Activated naive CD4-positive, alpha-beta T cell treated with anti-CD3 and anti-CD28 coated beads, Interleukin-2, amount 50 U/mL, for 24 hours (primary cell): ENCODE data around the gene CNN2.

Experiments used
- H3K27ac Mint-ChIP-seq: one replicate; pipeline ENCODE4 v1.8.0; 2021; ENCODE audit warnings: mild to moderate bottlenecking, mixed read lengths
- H3K27me3 Mint-ChIP-seq: one replicate; pipeline ENCODE4 v1.8.0; 2021; ENCODE audit warnings: mixed read lengths
- H3K36me3 Mint-ChIP-seq: one replicate; pipeline ENCODE4 v1.8.0; 2021; ENCODE audit warnings: mixed read lengths
- H3K4me1 Mint-ChIP-seq: one replicate; pipeline ENCODE4 v1.8.0; 2021; ENCODE audit warnings: mixed read lengths
- H3K4me3 Mint-ChIP-seq: one replicate; pipeline ENCODE4 v1.8.0; 2021; ENCODE audit warnings: mild to moderate bottlenecking, mixed read lengths
- H3K9me3 Mint-ChIP-seq: one replicate; pipeline ENCODE4 v1.8.0; 2021; ENCODE audit warnings: mixed read lengths

CNN2 gene

DNA sequence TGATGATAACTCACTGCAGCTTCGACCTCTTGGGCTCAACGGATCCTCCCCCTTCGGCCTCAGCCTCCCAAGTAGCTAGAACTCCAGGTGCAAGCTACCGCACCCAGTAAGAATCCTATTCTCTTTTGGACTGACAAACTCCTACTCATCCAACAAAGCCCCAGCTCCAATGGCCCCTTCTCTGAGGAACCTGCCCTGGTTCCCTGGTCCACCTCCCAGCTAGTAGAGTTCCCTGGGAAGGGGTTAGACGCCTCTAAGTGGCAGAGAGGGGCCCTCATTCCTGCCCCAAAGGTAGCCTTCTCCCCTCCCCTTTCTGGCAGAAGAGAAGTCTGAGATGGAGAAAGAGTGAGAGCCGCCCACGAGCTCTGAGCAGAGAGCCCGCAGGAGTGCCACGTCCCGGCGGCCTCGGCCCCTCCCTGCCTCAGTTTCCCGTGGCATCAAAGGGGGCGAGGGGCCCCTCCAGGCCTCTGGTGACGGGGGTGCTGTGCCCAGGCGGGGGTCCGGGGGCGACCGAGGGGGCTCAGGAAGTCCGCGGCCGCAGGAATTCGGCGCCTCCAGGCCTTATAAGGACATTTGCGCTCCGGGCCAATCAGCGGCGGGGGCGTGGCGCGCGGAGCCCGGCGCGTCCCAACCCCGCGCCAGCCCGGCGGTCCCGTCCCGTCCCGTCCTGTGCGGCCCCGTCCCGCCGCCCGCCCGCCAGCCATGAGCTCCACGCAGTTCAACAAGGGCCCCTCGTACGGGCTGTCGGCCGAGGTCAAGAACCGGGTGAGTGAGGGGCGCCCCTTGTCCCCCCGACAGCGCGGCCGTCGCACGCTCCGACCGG, at the start of gene CNN2:
Gene CNN2 (plus strand): TSS at position 649 of the 823 bp plus-strand sequence. CDS start 54 bp downstream, at position 703.
- Mint-ChIP-seq H3K4me3 (peak within 1 kb of the TSS; percentile 92), H3K9me3 (no peaks in the 10 kb centered on the region), H3K27ac (peak within 1 kb of the TSS; percentile 89), H3K4me1 (peaks cover 27% of the 10 kb centered on the region), H3K27me3 (no peaks in the 10 kb centered on the region), H3K36me3 (peaks cover 2% of the 10 kb centered on the region)

DNA sequence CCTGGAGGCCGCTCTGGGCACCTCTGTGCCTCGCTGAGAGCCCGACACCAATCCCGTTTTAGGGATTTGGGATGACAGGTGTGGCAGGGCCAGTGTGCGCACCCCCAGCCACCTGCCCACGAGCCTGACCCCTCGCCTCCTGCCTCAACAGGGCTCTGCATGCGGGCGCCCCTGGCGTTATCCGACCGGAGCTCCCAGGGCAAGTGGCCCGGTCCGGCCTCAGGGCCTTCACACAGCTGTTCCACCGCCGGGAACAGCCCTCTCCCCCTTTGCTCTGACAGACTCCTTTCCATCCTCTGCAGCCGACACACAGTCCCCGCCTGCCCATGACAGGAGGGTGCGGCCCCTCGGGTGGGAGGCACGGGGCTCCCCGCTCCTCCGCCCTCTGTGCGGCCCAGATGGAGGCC, 49.3 kb upstream of the CNN2 start:
- Mint-ChIP-seq H3K4me3 (no peak overlapping the region), H3K4me1 (no peaks in the 10 kb centered on the region), H3K27me3 (no peaks in the 10 kb centered on the region)

DNA sequence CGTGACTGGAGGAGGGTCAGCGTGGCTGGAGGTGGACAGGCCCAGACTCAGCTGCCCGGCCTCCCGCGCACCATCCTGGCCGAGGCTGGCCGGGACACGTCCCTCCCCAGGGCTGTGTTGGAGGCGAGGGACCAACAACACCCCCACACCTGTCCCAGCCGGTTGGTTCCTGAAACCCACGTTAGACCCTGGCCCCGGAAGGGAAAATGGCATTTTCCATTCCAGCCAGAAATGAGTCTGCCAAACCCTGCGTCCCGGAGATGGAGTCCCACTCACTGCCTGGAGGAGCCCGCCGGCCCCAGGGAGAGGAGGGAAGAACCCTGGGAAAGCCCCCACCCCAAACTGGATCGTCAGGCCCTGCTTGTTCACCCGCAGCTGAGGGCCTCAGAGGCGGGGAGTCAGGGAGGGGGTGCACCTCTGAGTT, 47.1 kb upstream of the CNN2 start:
- Mint-ChIP-seq H3K27me3 (no peaks in the 10 kb centered on the region), H3K36me3 (no peaks in the 10 kb centered on the region), H3K4me3 (no peak overlapping the region), H3K4me1 (no peaks in the 10 kb centered on the region), H3K27ac (no peak overlapping the region), H3K9me3 (no peaks in the 10 kb centered on the region)

More for the DNA sequence above, 49.3 kb upstream of the CNN2 start:
- H3K36me3 Mint-ChIP-seq: peaks cover 3% of the 10 kb centered on the region
- no peak overlapping the region for H3K27ac Mint-ChIP-seq
- no peaks in the 10 kb centered on the region for H3K9me3 Mint-ChIP-seq

DNA sequence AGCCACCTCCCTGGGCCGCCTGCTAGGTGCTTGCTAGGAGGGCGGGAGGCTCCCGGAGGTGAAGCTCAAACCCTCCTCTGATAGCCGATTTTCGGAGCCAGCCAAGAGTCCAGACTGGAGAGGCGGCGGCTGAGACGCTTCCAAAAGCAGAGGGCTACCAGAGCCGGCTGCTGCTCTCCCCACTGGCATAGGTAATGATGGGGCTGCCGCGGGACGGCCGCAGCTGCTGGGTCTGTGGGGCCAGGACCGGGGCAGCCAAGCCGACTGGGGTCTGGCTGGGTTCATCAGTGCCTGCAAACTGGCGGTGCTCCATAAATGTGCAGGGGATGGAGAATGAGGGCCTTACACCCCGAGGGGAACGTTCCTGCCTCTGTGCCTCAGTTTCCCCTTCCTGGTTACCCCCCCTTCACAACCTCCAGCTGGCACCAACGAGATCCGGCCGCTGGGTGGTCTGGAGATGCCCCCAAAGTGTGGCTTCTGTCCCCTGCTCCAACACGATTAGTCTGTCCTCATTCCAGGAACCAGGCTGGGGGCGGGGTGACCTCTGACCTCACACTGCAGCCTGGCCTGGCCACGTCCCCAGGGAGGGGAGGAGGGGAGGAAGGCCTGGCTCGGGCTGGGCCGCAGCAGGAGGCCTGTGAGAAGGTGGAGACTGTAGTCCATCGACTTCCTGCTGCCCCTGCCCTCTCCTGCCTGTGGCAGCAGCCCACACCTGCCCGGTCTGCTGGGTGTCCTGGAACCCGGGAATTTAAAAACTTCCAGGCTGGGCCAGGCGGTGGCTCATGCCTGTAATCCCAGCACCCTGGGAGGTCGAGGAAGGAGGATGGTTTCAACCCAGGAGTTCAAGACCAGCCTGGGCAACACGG, 46.0 kb upstream of the CNN2 start:
- Mint-ChIP-seq H3K27ac (no peak overlapping the region), H3K9me3 (no peaks in the 10 kb centered on the region), H3K4me1 (peaks cover 5% of the 10 kb centered on the region), H3K27me3 (no peaks in the 10 kb centered on the region), H3K4me3 (no peak overlapping the region), H3K36me3 (no peaks in the 10 kb centered on the region)

GRCh38 chr19:982567-983170, 43.7 kb upstream of the CNN2 start:
- Mint-ChIP-seq H3K9me3 (no peaks in the 10 kb centered on the region), H3K36me3 (no peaks in the 10 kb centered on the region), H3K4me1 (peaks cover 9% of the 10 kb centered on the region), H3K4me3 (peak overlapping the region; percentile 65), H3K27ac (no peak overlapping the region), H3K27me3 (no peaks in the 10 kb centered on the region)

GRCh38 chr19:984165-984967, 42.0 kb upstream of the CNN2 start, which contains the start of gene WDR18:
Gene WDR18, plus strand, starts transcription at chr19:984345. Its CDS starts 9 bp downstream, at chr19:984354.
- H3K27me3 Mint-ChIP-seq: no peaks in the 10 kb centered on the region
- H3K9me3 Mint-ChIP-seq: no peaks in the 10 kb centered on the region
- peaks cover 13% of the 10 kb centered on the region for H3K4me1 Mint-ChIP-seq
- peaks cover 2% of the 10 kb centered on the region for H3K36me3 Mint-ChIP-seq
- peak within 1 kb of the TSS; percentile 96 for H3K27ac Mint-ChIP-seq
- peak within 1 kb of the TSS; percentile 95 for H3K4me3 Mint-ChIP-seq

DNA sequence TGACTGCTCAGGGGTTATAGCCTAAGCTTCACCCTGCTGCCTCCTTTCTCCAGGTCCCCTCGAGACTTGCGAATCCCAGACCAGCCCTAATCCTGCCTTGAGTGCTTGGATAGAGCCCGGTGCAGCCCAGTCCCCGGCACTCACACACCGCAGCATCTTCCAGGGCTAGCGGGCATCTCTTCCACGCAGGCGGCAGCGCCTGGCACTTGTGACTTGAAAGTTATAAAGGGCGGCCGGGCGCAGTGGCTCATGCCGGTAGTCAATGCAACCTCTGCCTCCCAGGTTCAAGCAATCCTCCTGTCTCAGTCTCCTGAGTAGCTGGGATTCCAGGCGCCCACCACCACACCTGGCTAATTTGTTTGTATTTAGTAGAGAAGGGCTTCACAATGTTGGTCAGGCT, 40.3 kb upstream of the CNN2 start:
- Mint-ChIP-seq H3K9me3 (no peaks in the 10 kb centered on the region), H3K36me3 (peaks cover 2% of the 10 kb centered on the region), H3K27me3 (no peaks in the 10 kb centered on the region), H3K4me3 (peak overlapping the region; percentile 95), H3K4me1 (peaks cover 13% of the 10 kb centered on the region), H3K27ac (no peak overlapping the region)

DNA sequence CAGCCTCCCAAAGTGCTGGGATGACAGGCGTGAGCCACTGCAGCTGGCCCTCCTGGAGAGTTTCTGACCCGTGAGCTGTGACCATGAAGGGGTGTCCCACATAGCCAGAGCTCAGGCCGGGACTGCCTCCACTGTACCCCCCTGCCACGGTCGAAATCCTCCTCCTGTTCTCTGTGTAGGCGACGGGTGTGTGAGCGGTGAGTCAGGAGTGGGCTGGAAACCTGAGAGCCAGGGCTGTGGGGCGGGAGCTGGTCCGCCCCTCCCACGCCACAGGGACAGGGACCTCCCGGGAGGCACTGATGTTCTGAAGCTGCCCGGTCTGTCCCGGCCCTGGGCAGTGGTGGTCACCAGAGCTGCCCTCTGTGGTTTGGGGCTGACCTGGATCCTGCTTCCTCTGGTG, 38.3 kb upstream of the CNN2 start:
- Mint-ChIP-seq H3K27ac (no peak overlapping the region), H3K27me3 (no peaks in the 10 kb centered on the region), H3K36me3 (peaks cover 4% of the 10 kb centered on the region), H3K4me3 (no peak overlapping the region), H3K9me3 (no peaks in the 10 kb centered on the region), H3K4me1 (peaks cover 13% of the 10 kb centered on the region)

GRCh38 chr19:988510-988909, 37.9 kb upstream of the CNN2 start:
- H3K27me3 Mint-ChIP-seq: no peaks in the 10 kb centered on the region
- no peaks in the 10 kb centered on the region for H3K9me3 Mint-ChIP-seq
- H3K27ac Mint-ChIP-seq: no peak overlapping the region
- H3K4me1 Mint-ChIP-seq: peaks cover 13% of the 10 kb centered on the region
- H3K36me3 Mint-ChIP-seq: peaks cover 4% of the 10 kb centered on the region
- H3K4me3 Mint-ChIP-seq: no peak overlapping the region

- peaks cover 13% of the 10 kb centered on the region for H3K4me1 Mint-ChIP-seq
- H3K27ac Mint-ChIP-seq: no peak overlapping the region
- H3K9me3 Mint-ChIP-seq: no peaks in the 10 kb centered on the region
- H3K27me3 Mint-ChIP-seq: no peaks in the 10 kb centered on the region
- no peak overlapping the region for H3K4me3 Mint-ChIP-seq
- peaks cover 4% of the 10 kb centered on the region for H3K36me3 Mint-ChIP-seq
Observed at GRCh38 chr19:989381-990081, 36.9 kb upstream of the CNN2 start.

DNA sequence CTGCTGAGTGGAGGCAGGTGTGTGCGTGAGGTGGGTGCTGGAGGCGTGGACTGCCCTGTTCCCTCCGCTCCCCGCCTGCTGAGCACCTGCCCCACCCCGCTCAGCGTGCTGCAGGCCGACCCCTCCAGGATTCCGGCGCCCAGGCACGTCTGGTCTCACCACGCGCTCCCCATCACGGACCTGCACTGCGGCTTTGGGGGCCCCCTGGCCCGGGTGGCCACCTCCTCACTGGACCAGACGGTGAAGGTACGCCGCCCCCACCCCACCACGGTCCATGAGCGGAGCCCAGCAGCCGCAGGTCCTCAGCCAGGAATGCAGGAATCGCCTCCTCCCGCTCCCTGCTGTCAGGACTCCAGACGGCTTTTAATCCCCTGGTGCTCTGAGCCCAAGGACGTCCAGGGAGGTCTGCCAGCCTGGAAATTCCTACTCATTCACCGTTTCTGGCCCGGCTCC, 36.3 kb upstream of the CNN2 start:
- Mint-ChIP-seq H3K9me3 (no peaks in the 10 kb centered on the region), H3K36me3 (peaks cover 4% of the 10 kb centered on the region), H3K27me3 (no peaks in the 10 kb centered on the region), H3K4me1 (peaks cover 8% of the 10 kb centered on the region), H3K27ac (no peak overlapping the region), H3K4me3 (no peak overlapping the region)

GRCh38 chr19:990746-991145, 35.7 kb upstream of the CNN2 start:
- H3K27me3 Mint-ChIP-seq: no peaks in the 10 kb centered on the region
- no peak overlapping the region for H3K4me3 Mint-ChIP-seq
- H3K4me1 Mint-ChIP-seq: peaks cover 4% of the 10 kb centered on the region
- H3K36me3 Mint-ChIP-seq: peaks cover 4% of the 10 kb centered on the region
- no peaks in the 10 kb centered on the region for H3K9me3 Mint-ChIP-seq
- H3K27ac Mint-ChIP-seq: no peak overlapping the region

DNA sequence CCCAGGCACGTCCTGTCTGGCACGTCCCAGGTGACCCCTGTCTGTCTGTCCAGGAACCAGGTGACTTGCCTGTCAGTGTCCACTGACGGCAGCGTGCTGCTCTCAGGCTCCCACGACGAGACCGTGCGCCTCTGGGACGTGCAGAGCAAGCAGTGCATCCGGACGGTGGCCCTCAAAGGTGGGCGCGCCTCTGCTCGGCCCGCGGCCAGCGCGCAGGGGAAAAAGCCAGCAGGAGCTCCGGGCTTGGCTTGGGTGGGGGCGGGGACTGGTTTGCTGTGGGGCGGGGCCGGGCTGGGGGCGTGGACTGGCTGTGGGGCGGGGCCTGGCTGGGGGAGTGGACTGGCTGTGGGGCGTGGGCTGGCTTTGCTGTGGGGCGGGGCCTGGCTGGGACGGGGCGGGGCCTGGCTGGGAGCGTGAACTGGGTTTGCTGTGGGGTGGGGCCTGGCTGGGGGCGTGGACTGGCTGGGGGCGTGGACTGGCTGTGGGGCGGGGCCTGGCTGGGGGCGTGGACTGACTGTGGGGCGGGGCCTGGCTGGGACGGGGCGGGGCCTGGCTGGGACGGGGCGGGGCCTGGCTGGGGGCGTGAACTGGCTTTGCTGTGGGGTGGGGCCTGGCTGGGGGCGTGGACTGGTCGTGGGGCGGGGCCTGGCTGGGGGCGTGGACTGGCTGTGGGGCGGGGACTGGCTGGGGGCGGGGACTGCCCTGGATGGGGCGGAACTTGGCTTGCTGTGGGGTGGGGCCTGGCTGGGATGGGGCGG, 35.1 kb upstream of the CNN2 start:
- no peak overlapping the region for H3K27ac Mint-ChIP-seq
- H3K27me3 Mint-ChIP-seq: no peaks in the 10 kb centered on the region
- peaks cover 4% of the 10 kb centered on the region for H3K36me3 Mint-ChIP-seq
- peaks cover 7% of the 10 kb centered on the region for H3K4me1 Mint-ChIP-seq
- no peak overlapping the region for H3K4me3 Mint-ChIP-seq
- H3K9me3 Mint-ChIP-seq: no peaks in the 10 kb centered on the region
